Sciatic nerve (tissue), 2 donors: Measurements from ENCODE around the gene PRKN. TPM values are rescaled to one million over a fixed set of nuclear protein-coding genes. Genes with fewer than 3 reads are reported as not detected.

Source experiments
- ATAC-seq: fragments of 200-7000 bp; cut with Tn5 transposase; one replicate; pipeline ENCODE4 v1.9.1; 2020; ENCODE audit warnings: mild to moderate bottlenecking, moderate library complexity
- DNase-seq: peaks from one replicate; pipeline ENCODE4 v3.0.0-alpha.2; 2020; ENCODE audit warnings: low spot score
- intact Hi-C: fragments of 100-400 bp; cut with DNase I; formaldehyde crosslinking; loops from one replicate; pipeline ENCODE4 v1.14.2; 2022
- total RNA-seq: library from RNA; stranded (reverse); fragmentation: NEBNext Ultra II Directional; extraction: Animal tissue kit (Norgen Biotek cat#: 25700); gene quantifications from one replicate; pipeline ENCODE4 v1.2.1, GENCODE V29; 2021
- donor health status: DM: no; HTN: no; CAD: no.
- donor health status: DM: no; HTN: no; CAD: no.

The PRKN gene
- total RNA-seq, 1 donor from 2014 or later = 15.9 TPM

- intact Hi-C loops = no loop called here
- ATAC-seq = no peak
- no peak for DNase-seq
These were observed 1316.2 kb downstream of the PRKN start for GRCh38 chr6:161411265-161411944.

DNA sequence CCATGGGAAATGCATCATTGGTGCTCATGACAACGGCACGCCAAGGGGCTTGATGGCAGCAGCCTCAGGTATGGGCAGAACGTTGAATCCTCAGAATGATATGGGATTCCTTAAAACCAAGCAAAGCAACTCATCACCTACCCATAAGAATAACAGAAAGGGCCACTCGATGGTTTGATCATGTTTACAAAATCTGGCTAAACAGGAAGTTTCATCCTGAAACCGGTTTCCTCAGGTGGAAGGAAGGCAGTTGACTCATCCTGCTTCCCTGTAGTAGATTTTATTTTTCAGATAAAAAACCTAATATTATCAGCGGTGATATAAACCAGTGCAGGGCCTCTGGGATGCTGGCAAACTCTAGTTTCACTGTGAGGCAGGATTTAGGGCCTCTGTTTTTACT lies 1316.8 kb downstream of the PRKN start:
- DNase-seq (no peak), ATAC-seq (no peak)
- intact Hi-C loops = no loop called here

DNA sequence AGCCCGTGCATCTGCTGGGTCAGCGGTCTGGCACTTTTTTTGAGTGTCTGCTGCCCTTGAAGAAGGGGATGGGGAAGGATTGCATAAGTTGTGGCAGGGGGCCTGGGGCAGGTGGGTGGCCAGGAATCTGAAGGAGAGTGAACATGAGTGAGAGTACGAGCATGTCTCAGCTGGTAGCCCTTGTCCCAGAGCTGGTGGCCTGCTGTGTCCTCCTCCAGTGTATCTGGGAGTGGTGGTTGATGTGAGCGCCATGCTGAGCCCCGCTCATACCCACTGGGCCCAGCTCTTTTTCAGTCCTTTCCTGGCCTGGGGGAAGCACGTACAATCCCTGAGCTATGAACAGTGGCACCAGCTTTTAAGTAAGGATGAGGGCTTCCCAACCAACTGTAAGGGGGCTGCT lies 1317.5 kb downstream of the PRKN start:
- intact Hi-C loops = no loop called here
- ATAC-seq (no peak), DNase-seq (no peak)

GRCh38 chr6:161409353-161409752 lies 1318.2 kb downstream of the PRKN start:
- intact Hi-C loops = no loop called here
- no peak for DNase-seq
- ATAC-seq = no peak

DNA sequence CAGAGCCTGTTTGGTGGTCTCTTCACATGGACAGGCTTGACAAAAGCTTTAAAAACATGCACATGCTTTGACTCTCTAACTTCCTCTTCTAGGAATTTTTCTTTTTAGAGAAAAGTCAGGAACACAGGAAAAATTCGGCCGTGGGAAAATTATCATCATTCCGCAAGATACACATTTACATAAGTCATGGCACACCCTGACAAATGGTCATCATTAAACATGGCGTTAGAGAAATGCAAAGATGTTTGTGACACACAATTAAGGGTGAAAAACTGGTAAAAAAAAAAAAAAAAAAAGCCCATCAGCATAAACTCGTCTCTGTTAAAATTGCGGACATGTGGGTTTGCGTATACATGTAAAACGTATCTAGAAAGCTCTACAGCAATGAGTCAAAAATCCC lies 1319.5 kb downstream of the PRKN start:
- intact Hi-C loops = no loop called here
- ATAC-seq (no peak), DNase-seq (no peak)

- no peak for ATAC-seq
- intact Hi-C loops = no loop called here
These were observed 1320.0 kb downstream of the PRKN start for GRCh38 chr6:161407581-161407980.

GRCh38 chr6:161407115-161407514 lies 1320.5 kb downstream of the PRKN start:
- intact Hi-C loops = no loop called here
- no peak for DNase-seq
- ATAC-seq = no peak

More at GRCh38 chr6:161407581-161407980, 1320.0 kb downstream of the PRKN start:
- DNase-seq = no peak

DNA sequence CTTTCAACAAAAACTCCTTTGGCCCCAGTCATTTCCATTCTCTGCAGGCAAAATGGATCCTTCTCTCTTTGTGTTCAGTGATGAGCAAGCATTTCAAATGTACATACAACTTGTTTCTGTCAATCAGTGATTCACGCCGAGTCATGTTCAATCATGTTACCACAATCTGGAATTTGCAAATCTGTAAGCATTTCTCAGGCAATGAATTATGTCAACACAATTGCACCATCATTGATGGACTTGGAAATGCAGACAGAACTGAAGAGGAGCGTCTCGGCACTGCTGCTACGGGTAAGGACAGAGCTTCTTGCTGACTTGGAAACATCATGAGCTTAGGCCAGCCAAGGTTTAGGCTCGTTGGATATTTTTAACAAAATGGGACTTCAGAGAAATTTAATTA lies 1320.9 kb downstream of the PRKN start:
- intact Hi-C loops = no loop called here
- DNase-seq (no peak), ATAC-seq (no peak)

DNA sequence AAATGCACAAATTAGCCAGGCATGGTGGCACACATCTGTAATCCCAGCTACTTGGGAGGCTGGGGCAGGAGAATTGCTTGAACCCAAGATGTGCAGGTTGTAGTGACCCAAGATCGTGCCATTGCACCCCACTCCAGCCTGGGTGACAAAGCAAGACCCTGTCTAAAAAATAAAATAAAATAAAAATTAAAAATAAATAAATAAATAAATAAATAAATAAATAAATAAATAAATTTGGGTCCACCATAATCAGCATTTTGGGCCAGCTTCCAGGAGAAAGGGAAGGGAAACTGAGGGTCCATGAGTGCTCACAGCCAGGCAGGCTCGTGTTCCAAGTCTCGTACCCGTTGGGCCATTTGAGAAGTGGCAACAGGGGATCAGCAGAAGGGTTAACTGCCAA lies 1322.1 kb downstream of the PRKN start:
- intact Hi-C loops = no loop called here
- DNase-seq (no peak), ATAC-seq (no peak)

DNA sequence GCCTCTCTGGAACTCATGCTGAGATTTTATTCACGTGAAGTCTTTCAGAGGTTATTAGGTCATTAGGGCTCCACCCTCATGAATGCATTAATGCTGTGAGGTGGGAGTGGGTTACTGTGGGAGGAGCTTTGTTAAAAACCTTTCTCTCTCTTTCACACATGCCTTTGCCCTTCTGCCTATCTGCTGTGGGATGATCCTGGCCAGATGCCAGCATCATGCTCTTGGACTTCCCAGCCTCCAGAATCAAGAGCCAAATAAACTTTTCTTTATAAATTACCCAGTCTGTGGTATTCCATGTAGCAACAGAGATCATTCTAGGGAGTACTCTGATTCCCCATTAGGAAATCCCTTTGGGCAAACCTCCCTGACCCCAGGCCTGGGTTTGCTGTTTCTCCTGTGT lies 1323.8 kb downstream of the PRKN start:
- no peak for DNase-seq
- ATAC-seq = no peak
- intact Hi-C loops = no loop called here

GRCh38 chr6:161401587-161402309 lies 1325.8 kb downstream of the PRKN start:
- intact Hi-C loops = no loop called here
- no peak for DNase-seq
- ATAC-seq = no peak

- ATAC-seq = no peak
- intact Hi-C loops = no loop called here
- DNase-seq = no peak
These were observed 1326.9 kb downstream of the PRKN start for GRCh38 chr6:161400671-161401070.

DNA sequence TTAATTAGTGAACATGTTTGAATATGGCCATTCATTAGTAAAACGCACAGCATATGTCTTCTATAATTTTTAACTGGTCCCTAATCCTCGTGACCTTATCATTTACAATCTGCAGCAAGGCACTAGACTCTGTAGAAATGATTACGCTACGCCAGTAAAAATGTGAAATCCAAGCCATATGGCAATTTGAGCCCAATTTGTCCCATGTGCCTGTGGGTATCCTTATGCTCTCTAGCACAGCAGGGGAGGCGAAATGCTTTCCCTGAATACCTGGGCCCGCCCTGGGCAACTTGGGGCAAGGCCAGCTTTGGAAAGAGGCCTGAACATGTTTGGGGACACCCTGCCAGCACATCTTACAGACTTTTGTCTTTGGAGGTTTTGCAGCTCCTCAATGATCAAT lies 1331.0 kb downstream of the PRKN start:
- intact Hi-C loops = no loop called here
- DNase-seq (no peak), ATAC-seq (no peak)

GRCh38 chr6:161395716-161396231 lies 1331.8 kb downstream of the PRKN start:
- DNase-seq (no peak), ATAC-seq (no peak)
- intact Hi-C loops = no loop called here

- ATAC-seq (peak; percentile 38), DNase-seq (no peak)
- intact Hi-C loops = no loop called here
These were observed 1333.1 kb downstream of the PRKN start for GRCh38 chr6:161394437-161394836.

DNA sequence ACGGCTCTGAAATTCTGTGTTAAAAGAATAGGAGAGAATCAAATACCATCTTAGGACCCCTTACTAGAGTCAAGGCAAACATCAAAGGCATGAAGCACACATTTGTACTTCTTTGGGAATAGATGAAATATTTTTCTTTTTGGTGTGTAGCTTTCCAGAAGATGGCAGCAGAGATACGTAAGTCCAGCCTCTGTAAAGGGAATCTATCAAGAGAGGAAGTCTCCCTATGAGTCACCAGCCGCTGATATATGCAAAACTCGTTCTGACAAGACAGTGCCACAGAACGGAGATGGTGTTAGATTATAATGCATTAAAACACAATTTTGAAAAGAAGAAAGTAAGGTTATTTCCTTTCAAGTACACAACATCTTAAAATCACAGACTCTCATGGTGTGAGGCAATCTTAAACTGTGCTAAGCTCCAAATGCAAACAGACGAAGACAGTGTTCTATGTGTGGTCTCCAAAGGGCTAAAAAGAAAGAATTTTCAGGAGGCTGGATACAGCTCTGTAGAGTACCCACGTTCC lies 1333.7 kb downstream of the PRKN start:
- ATAC-seq = peak; percentile 95
- DNase-seq = no peak
- intact Hi-C loops = no loop called here

DNA sequence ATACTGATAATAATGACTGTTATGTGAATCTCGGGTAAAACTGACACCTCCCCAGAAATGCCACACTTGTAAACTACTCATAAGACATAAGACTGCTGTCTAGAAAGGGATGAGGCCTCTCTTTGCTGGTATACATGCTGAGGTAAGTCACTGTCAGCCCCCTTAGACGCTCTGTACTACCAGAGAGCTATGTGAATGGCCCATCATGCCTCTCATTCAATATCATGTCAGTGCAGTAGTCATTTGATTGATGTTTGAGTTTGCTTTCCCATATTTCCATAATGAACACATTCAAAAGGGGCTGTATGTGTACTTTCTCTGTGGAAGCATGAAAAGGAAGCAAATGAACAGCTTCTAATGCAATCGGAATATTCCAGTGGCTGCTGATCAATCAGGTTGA lies 1334.3 kb downstream of the PRKN start:
- ATAC-seq (no peak), DNase-seq (no peak)
- intact Hi-C loops = no loop called here

- intact Hi-C loops = no loop called here
- ATAC-seq = no peak
- no peak for DNase-seq
These were observed 1337.8 kb downstream of the PRKN start for GRCh38 chr6:161389756-161390155.

GRCh38 chr6:161383951-161384350 lies 1343.6 kb downstream of the PRKN start:
- intact Hi-C loops = no loop called here
- ATAC-seq = no peak
- no peak for DNase-seq

DNA sequence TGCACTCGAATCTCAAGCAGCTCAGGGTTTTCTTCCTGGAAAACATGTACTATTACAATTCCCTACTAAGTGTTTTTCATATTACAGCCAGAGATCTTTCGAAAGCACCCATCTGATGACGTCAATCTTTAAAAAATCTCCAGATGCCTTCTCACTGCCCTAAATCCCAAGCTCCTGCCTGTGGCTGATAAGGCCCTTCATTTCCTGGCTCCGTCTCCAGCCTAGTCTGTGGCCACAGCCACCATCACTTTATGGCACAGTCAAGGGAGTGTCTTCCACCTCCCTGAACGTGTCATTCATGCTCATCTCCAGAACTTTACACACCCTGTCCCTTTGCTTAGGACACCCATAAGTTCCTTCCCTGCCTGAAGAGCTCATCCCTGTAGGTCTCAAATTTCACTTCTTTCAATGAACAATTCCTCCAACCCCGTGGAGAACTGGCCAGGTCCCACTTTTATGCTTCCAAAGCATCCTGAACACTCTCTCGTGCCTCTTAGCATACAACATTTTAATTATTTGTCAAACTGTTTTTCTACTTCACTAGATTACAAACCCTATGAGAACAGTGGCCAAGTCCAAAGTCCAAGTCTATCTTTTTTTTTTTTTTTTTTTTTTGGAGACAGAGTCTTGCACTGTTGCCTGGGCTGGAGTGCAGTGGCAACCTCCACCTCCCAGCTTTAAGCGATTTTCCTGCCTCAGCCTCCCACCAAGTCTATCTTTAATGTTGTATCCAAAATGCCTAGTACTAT lies 1347.6 kb downstream of the PRKN start:
- intact Hi-C loops = no loop called here
- DNase-seq (no peak), ATAC-seq (no peak)
